ENCODE data around the gene RNASEH1.
A peak's percentile ranks its signal among the peaks of the same experiment; 100 is the strongest.

Gene RNASEH1

DNA sequence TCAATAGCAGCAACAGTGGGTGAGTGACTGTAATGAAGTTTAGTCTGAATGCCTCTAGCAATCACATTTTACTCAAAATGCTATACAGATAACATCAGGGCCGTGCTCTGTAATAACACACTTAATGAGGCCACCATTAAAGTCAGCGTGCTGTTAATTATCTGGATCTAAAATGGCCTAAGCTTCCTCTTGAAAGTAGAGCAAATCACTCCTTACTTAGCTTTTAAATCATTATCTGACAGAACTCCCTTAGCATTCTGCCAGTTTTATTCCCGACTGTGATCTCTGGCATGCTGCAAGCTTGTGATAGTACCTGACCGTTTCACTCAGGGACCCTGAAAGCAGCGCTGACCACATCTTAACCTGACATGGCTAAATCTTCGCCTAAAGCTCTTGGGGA, 25.9 kb upstream of the RNASEH1 start:
- TF ChIP-seq GATA2 (IDR thresholded peaks at IDR 0.05; ENCODE audit: low read depth, low read length) (peak; percentile 94), GATA3 (IDR thresholded peaks at IDR 0.05; ENCODE audit: low read depth, low read length) (peak; percentile 91)

DNA sequence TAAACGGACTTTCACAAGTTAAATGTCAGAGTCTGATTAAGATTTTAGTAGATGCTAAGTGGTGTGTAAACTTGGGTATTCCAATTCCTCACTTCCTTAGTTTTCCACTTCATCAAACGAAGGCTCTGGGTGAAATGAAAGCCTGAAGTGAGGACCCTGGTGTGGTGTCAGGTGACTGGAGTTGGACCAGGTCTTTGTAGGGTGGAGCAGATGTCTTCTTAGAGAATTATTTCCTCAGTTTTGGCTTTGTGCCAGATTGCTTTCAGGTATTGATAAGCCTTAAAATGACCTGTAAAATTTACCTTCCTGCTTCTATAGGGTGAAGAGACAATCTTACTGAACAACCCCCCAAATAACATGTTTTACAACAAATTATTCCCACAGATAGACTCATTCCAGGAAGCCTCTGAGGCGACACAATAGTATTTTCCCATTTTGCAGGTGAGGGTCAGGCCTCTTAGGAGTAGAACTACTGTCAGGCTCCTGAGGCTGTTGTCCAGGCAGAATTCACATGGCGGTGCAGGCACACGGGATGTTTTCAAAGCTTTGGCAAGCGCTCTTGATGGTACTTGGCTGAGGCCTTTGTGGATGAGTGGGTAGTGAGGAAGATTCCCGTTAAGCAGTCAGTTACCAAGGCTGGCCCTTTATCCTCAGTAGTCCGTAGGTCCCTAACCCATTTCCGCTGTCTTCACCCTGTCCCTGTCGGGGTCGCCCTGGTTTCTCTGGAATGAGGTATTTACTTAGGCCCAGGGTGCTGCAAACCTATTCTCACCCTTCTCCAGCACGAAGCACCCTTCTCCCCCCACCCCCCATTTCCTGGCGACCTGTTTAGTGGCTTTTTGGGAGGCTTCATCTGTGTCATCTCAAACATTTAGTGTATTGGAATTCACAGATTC, 23.5 kb upstream of the RNASEH1 start:
- TF ChIP-seq GATA2 (IDR thresholded peaks at IDR 0.05; ENCODE audit: low read depth, low read length) (no peak), GATA3 (IDR thresholded peaks at IDR 0.05; ENCODE audit: low read depth, low read length) (no peak)

DNA sequence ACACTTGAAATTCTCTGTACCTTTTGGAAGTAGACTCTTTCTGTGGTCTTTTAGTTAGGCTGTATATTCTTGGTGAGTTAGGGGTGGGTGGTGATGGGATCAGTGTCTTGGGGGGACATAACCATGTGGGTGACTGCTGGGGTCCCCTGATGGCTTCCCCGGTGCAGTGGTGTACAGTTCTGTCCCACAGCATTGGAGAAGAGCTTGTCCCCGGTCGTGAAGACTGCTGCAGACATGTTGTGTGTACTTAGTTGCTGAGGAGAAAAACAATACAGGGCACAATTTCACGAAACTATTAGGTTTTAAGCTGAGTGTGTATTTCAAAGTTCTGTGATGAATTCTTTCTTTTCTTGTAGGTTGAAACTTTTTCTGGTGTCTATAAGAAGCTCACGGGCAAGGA, 22.3 kb upstream of the RNASEH1 start:
- TF ChIP-seq GATA3 (IDR thresholded peaks at IDR 0.05; ENCODE audit: low read depth, low read length) = no peak
- TF ChIP-seq GATA2 (IDR thresholded peaks at IDR 0.05; ENCODE audit: low read depth, low read length) = no peak

DNA sequence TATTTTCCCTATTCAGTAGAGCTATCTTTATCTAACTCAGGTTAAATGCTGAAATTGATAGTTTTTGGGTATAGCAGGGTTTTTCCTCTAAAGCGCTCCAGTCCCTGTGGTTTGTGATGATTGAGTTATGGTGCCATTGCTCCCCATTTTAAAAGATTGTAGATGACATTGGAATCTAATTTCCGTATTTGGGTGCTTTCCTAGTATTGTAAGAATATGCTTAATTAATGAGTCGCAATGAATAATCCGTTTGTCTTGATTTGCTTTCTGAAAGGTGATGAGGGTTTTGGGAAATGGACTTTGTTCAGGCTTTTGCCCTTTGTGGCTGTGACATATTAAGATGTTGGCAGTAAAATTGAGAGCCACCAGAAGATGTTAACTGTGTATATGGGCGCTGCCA, 20.9 kb upstream of the RNASEH1 start:
- TF ChIP-seq GATA2 (IDR thresholded peaks at IDR 0.05; ENCODE audit: low read depth, low read length) (no peak), GATA3 (IDR thresholded peaks at IDR 0.05; ENCODE audit: low read depth, low read length) (no peak)

DNA sequence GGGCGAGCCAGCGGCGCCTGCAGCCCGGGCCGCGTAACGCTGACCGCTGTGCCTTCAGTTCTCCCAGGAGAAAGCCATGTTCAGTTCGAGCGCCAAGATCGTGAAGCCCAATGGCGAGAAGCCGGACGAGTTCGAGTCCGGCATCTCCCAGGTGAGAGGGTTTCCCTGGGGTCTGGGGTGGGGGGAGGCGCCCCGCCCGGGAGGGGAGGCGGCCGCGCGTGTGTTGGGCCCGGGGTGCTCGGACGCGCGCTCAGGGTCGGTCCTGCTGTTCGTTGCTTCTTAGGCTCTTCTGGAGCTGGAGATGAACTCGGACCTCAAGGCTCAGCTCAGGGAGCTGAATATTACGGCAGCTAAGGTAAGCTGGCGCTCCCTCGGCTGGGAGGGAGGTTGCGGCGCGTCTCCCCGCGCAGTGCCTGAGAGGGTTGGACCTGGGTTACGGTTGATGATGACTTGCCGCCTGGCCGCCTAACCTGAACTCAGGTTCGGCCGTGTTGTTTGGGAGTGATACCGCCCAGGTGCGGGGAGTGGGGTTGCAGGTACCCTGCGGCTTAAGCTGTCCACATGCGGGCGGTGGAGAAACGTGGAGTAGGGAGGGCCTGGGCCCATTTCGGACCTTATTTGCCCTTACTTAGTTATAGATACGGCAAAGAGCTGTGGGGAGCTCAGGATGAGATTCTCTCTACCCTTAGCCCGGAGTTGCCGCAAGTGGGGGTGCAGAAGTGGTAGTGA, 17.6 kb upstream of the RNASEH1 start:
- TF ChIP-seq GATA2 (IDR thresholded peaks at IDR 0.05; ENCODE audit: low read depth, low read length) (no peak), GATA3 (IDR thresholded peaks at IDR 0.05; ENCODE audit: low read depth, low read length) (no peak)

DNA sequence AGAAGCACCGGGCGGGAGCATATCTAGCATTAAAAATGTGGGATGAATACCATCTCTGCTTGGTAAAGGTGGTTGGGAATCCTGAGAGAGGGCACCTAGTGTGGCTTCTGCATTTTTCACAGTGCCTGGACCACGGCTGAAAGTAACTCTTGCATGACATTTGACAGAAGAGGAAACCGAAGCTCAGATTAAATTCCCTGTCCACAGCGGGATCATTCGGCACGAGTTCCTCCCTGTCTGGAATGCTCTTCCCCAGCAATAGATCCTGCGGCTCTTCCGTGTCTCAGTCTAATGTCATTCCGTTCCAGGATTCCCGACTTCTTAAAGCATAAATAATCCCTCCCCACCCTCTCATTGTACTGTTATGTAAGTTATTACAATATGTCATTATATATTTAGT, 16.0 kb upstream of the RNASEH1 start:
- TF ChIP-seq GATA3 (IDR thresholded peaks at IDR 0.05; ENCODE audit: low read depth, low read length) (no peak), GATA2 (IDR thresholded peaks at IDR 0.05; ENCODE audit: low read depth, low read length) (no peak)

DNA sequence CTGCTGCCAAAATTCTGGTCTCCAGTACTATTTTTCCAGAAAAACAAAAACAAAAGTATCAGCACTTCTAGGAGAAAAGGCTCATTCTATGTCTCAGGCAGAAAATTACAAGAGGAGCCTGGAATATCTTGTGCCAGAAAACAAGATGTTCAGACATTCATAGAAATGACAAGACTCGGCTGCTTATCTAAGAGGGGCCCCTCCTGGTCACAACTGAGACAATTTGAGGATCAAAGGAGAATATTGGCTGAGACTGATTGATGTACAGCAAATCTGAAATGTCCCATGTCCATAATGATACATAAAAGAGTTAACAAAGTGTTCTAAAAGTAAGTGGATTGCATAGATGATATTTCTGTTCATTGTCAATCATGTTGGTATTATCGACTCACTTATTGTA, 14.5 kb upstream of the RNASEH1 start:
- no peak for TF ChIP-seq GATA3 (IDR thresholded peaks at IDR 0.05; ENCODE audit: low read depth, low read length)
- TF ChIP-seq GATA2 (IDR thresholded peaks at IDR 0.05; ENCODE audit: low read depth, low read length) = no peak

DNA sequence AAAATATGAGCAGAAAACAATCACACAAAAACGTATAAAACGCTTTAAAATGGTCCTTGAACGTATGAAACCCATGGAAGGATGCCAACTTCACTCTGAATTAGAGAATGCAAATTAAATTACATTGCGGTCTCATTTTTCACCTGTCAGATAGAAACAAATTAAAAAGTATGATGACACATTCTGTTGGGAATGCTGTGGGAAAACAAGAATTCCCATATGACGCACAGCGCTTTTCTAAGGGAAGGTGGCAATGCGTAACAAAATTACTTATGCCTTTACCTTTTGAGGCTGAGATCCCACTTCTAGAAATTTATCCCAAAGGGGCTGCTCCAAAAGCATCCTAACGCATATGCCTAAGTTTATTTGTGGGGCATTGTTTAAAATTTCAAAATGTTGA, 13.2 kb upstream of the RNASEH1 start:
- TF ChIP-seq GATA3 (IDR thresholded peaks at IDR 0.05; ENCODE audit: low read depth, low read length) (no peak), GATA2 (IDR thresholded peaks at IDR 0.05; ENCODE audit: low read depth, low read length) (no peak)

DNA sequence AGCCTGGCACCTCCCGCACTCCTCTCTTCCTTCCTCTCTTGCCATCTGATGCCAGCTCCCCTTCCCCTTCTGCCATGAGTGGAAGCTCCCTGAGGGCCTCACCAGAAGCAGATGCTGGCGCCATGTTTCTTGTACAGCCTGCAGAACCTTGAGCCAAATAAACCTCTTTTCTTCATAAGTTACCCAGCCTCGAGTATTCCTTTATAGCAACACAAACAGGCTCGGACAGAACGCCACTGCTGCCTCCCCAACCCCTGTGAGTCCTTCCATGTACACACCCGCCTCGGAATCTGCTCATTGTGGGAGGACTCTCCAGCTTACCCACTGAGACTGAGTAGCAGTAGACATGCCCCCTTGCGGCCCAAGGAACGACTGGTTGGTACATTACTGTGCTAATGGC, 8.7 kb upstream of the RNASEH1 start:
- TF ChIP-seq GATA3 (IDR thresholded peaks at IDR 0.05; ENCODE audit: low read depth, low read length) (no peak), GATA2 (IDR thresholded peaks at IDR 0.05; ENCODE audit: low read depth, low read length) (no peak)

DNA sequence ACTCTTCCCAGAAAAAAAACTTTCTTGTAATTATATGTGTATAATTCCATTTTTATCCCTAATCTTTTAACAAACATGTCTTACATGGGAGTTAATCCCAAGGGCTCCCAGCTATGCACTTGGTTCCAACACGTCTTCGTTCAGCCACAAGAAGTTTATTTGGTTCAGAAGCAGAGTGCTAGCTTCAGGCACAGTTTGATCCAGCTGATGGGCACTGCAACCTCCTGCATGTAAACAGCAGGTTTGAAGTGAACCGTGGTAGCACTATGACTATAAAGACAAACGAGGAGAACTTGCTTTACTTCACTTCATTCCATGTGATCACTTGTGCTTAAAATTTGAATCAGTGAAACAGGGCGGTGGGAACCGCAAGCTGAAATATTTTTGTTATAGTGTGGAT, 7.0 kb upstream of the RNASEH1 start:
- no peak for TF ChIP-seq GATA3 (IDR thresholded peaks at IDR 0.05; ENCODE audit: low read depth, low read length)

DNA sequence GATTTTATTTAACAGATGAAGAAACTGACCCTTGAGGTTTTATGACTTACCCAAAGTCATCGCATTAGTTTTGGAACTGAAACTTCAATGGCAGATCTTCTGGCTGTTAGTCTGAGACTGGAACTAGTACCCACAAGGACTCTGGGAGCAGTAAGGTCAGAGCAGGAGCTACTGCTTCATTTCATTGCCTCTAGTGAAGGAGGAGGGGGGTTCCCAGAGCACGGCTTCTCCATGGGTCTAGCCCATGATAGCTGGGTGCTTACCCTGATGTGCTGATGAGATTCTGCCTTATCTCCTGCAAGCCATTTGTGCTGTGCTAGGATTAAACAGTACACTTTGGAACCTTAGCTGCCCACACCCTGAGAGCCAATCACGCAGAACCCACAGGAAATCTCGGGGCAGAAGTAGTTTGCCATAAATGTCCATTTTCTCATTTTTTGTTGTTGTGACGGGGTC, 5.4 kb upstream of the RNASEH1 start:
- TF ChIP-seq GATA2 (IDR thresholded peaks at IDR 0.05; ENCODE audit: low read depth, low read length) (no peak), GATA3 (IDR thresholded peaks at IDR 0.05; ENCODE audit: low read depth, low read length) (no peak)

DNA sequence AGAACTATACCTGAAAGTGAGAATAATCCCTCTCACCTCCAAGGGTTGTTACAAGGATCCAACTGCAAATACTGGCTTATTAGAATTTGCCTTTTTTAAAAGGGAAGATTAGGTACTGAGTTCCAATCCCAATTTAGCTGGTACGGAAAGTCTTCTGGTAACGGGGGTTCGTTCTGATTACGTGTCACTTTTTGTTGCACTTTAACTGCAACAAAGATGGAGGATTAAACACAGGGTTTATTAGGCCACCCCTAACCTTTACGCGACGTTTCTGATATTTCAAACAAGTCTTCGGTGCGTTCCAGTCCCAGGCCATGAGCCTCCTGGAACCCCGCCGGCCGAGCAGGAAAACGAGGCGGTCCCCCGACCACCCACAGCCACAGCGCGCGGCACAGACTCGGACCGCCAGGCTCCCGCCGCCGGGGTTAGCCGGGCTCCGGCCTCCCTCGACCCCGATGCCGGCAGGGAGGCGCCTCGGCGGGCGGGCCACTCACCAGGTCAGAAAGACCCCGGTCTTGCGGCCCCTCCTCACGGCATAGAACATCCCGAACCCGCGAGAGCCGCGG, 411 bp downstream of the RNASEH1 start:
- TF ChIP-seq GATA3 (IDR thresholded peaks at IDR 0.05; ENCODE audit: low read depth, low read length) = no peak
- no peak for TF ChIP-seq GATA2 (IDR thresholded peaks at IDR 0.05; ENCODE audit: low read depth, low read length)

DNA sequence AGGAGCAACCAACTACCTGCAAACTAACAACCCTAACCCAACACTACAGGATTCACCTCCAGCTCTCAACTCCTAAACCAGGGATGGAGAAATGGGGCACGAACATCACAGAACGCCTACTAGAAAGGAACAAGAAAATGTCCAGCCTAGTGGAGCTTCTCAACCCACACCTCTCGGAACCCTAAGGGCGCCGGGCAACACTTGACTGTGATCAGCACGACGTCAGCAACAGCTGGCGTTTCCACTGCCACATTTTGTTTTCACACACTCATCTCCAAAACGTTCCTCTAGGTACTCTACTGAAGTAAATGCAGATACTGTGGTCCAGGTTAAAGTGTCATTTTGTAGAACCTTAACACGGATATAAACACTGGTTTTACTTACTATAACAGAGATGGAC, 4.2 kb downstream of the RNASEH1 start:
- TF ChIP-seq GATA2 (IDR thresholded peaks at IDR 0.05; ENCODE audit: low read depth, low read length) (no peak), GATA3 (IDR thresholded peaks at IDR 0.05; ENCODE audit: low read depth, low read length) (no peak)

DNA sequence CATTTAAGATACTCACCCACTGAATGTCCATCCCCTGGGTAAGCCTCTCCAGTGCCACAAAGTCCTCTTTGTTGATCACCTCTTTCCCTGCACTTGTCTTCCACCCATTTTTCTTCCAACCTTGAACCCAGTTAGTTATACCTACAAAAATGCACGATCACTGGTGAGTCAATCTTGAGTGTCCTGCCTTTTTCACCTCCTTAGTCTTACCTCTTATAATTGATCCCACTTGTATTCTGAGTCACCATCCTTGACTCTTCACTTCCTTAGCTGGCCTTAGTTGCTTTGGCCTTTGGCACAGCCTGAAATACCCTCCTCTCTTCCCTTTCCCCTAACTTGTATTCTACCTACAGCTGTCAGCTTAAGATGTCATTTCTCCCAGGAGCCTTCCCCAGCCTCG, 10.2 kb downstream of the RNASEH1 start:
- TF ChIP-seq GATA2 (IDR thresholded peaks at IDR 0.05; ENCODE audit: low read depth, low read length) = no peak
- TF ChIP-seq GATA3 (IDR thresholded peaks at IDR 0.05; ENCODE audit: low read depth, low read length) = no peak
